Caco-2 (cell line): ENCODE measurements around the gene GP5. TPM values are rescaled to one million over a fixed set of nuclear protein-coding genes. Genes with fewer than 3 reads are reported as not detected.

Experiments used
- BruUV-seq: library from RNA; stranded (reverse); fragments of 400-500 nt; replicated peaks from 2 replicates; lab custom pipeline; 2021; lab: Mats Ljungman, UMichigan
- CTCF ChIA-PET: fragments of 300-600 bp; sonication (Branson Sonifier 250); formaldehyde crosslinking; loops from one replicate; lab custom pipeline; 2022; ENCODE audit warnings: antibody characterized with exemption; lab: Charles Lee
- POLR2A ChIA-PET: fragments of 300-600 bp; sonication (Branson Sonifier 250); formaldehyde crosslinking; loops from one replicate; lab custom pipeline; 2022; ENCODE audit warnings: antibody characterized with exemption; lab: Charles Lee
- DNase-seq, 2 experiments: peaks; one replicate each; pipeline versions ENCODE4 v3.0.0 to v3.0.0-alpha.2; 2020 to 2022
- H3K27me3 ChIP-seq: replicated peaks from 2 replicates; pipeline ENCODE4 v1.6.0; 2011; ENCODE audit warnings: low read length; ENCODE audit not compliant: control insufficient read depth, insufficient read depth
- H3K36me3 ChIP-seq: 2 replicates; pipeline ENCODE4 v1.5.1; 2011; ENCODE audit warnings: low read length; ENCODE audit not compliant: control insufficient read depth, insufficient read depth
- H3K4me1 ChIP-seq: fragments of 250-450 bp; sonication (Bioruptor Pico); 2 replicates; pipeline ENCODE4 v1.5.1; 2020; ENCODE audit warnings: mild to moderate bottlenecking
- H3K4me3 ChIP-seq: 2 replicates; pipeline ENCODE4 v1.5.1; 2011; ENCODE audit warnings: low read depth, mild to moderate bottlenecking, control low read depth, low read length
- H3K9me3 ChIP-seq: fragments of 250-450 bp; sonication (Bioruptor Pico); 2 replicates; pipeline ENCODE4 v1.5.1; 2020; ENCODE audit warnings: mild to moderate bottlenecking, moderate library complexity
- H3K27ac Mint-ChIP-seq: one replicate; pipeline ENCODE4 v1.8.0; 2022; ENCODE audit warnings: mixed read lengths; ENCODE audit not compliant: unreplicated experiment
- H3K27me3 Mint-ChIP-seq: one replicate; pipeline ENCODE4 v1.8.0; 2022; ENCODE audit warnings: mixed read lengths; ENCODE audit not compliant: insufficient read depth, unreplicated experiment
- H3K36me3 Mint-ChIP-seq: one replicate; pipeline ENCODE4 v1.8.0; 2022; ENCODE audit warnings: mild to moderate bottlenecking, mixed read lengths; ENCODE audit not compliant: insufficient read depth, unreplicated experiment
- H3K4me1 Mint-ChIP-seq: one replicate; pipeline ENCODE4 v1.8.0; 2022; ENCODE audit warnings: low read depth, mixed read lengths; ENCODE audit not compliant: unreplicated experiment
- H3K4me3 Mint-ChIP-seq: one replicate; pipeline ENCODE4 v1.8.0; 2022; ENCODE audit warnings: mild to moderate bottlenecking, moderate library complexity, mixed read lengths; ENCODE audit not compliant: unreplicated experiment
- H3K9me3 Mint-ChIP-seq: one replicate; pipeline ENCODE4 v1.8.0; 2022; ENCODE audit warnings: mixed read lengths; ENCODE audit not compliant: unreplicated experiment
- intact Hi-C: fragments of 100-400 bp; cut with micrococcal nuclease; formaldehyde crosslinking; loops from one replicate; pipeline ENCODE4 v1.10.0; 2022; ENCODE audit not compliant: unreplicated experiment
- total RNA-seq: library from RNA; stranded (reverse); gene quantifications from 2 replicates; pipeline ENCODE4 v1.2.3, GENCODE V29; 2022
- TF ChIP-seq, protein P1 (sequence below), 2 experiments: fragments of 200-600 bp in 1 of 2; IDR thresholded peaks; 1 replicate in 1 of 2; 2 replicates in 1 of 2; pipeline versions ENCODE4 v1.5.1 to v1.8.0; 2011 to 2022; ENCODE audit warnings: antibody characterized with exemption in 1 of 2, control low read depth in 1 of 2, inconsistent platforms in 1 of 2, low read depth in 1 of 2, low read length in 1 of 2, mild to moderate bottlenecking in 1 of 2, moderate library complexity in 1 of 2; ENCODE audit not compliant: insufficient read depth in 1 of 2, severe bottlenecking in 1 of 2, unreplicated experiment in 1 of 2

GP5 gene
- total RNA-seq, 1 experiment from 2014 or later = 0.25 TPM

- Mint-ChIP-seq H3K27ac (no peak overlapping the region), H3K9me3 (peaks cover 24% of the 10 kb centered on the region), H3K4me3 (no peak overlapping the region), H3K27me3 (no peaks in the 10 kb centered on the region), H3K36me3 (no peaks in the 10 kb centered on the region), H3K4me1 (peaks cover 11% of the 10 kb centered on the region)
- DNase-seq = no peak
- ChIA-PET POLR2A (no interaction called here), CTCF (no interaction called here)
- Histone ChIP-seq H3K9me3 (0 out of 2 replicates have a peak, but pooled peaks cover 13% of the 10 kb centered on the region), H3K27me3 (no peaks in the 10 kb centered on the region; the same call in 1 of the 2 replicates), H3K4me3 (no peak overlapping the region), H3K36me3 (no peaks in the 10 kb centered on the region), H3K4me1 (peaks cover 11% of the 10 kb centered on the region)
- intact Hi-C loops = no loop called here
- TF ChIP-seq, protein P1, sequence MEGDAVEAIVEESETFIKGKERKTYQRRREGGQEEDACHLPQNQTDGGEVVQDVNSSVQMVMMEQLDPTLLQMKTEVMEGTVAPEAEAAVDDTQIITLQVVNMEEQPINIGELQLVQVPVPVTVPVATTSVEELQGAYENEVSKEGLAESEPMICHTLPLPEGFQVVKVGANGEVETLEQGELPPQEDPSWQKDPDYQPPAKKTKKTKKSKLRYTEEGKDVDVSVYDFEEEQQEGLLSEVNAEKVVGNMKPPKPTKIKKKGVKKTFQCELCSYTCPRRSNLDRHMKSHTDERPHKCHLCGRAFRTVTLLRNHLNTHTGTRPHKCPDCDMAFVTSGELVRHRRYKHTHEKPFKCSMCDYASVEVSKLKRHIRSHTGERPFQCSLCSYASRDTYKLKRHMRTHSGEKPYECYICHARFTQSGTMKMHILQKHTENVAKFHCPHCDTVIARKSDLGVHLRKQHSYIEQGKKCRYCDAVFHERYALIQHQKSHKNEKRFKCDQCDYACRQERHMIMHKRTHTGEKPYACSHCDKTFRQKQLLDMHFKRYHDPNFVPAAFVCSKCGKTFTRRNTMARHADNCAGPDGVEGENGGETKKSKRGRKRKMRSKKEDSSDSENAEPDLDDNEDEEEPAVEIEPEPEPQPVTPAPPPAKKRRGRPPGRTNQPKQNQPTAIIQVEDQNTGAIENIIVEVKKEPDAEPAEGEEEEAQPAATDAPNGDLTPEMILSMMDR (IDR thresholded peaks at IDR 0.05; ENCODE audit: insufficient read depth in 1 of 2, low read depth in 1 of 2, low read length in 1 of 2, severe bottlenecking in 1 of 2, unreplicated experiment in 1 of 2) = no peak
- no TSS peak for BruUV-seq
These were observed 11.1 kb downstream of the GP5 start for GRCh38 chr3:194387926-194388418.

GRCh38 chr3:194387276-194387675 lies 11.8 kb downstream of the GP5 start:
- Histone ChIP-seq H3K9me3 (0 out of 2 replicates have a peak, but pooled peaks cover 13% of the 10 kb centered on the region), H3K36me3 (no peaks in the 10 kb centered on the region), H3K27me3 (no peaks in the 10 kb centered on the region; the same call in 1 of the 2 replicates), H3K4me1 (peaks cover 11% of the 10 kb centered on the region), H3K4me3 (no peak overlapping the region)
- TF ChIP-seq, protein P1 (IDR thresholded peaks at IDR 0.05; ENCODE audit: insufficient read depth in 1 of 2, low read depth in 1 of 2, low read length in 1 of 2, severe bottlenecking in 1 of 2, unreplicated experiment in 1 of 2) = no peak
- intact Hi-C loops = no loop called here
- Mint-ChIP-seq H3K27me3 (no peaks in the 10 kb centered on the region), H3K4me3 (no peak overlapping the region), H3K27ac (no peak overlapping the region), H3K9me3 (peaks cover 24% of the 10 kb centered on the region), H3K36me3 (no peaks in the 10 kb centered on the region), H3K4me1 (peaks cover 11% of the 10 kb centered on the region)
- ChIA-PET POLR2A (no interaction called here), CTCF (no interaction called here)
- BruUV-seq = no TSS peak
- no peak for DNase-seq

DNA sequence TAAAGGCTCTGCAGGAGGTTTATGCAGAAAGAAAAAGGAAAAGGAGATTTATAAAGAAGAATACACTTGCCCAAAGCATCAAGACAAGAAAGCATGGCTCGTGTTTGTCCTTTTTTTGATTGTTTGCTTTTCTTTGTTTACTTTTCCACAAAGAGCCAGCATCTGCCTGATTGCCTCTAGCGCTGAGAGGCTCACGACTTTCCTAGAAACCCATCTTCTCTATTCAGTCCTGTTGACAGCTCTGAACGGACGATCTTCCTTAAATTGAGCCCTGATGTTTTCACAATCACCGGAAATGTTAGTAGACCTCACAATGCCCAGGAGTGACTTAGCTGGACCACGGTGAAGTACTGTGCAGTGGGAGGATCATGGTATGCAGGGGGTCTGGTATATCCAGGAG lies 12.4 kb downstream of the GP5 start:
- H3K27me3 ChIP-seq = no peaks in the 10 kb centered on the region; the same call in 1 of the 2 replicates
- 0 out of 2 replicates have a peak, but pooled peaks cover 10% of the 10 kb centered on the region for H3K9me3 ChIP-seq
- intact Hi-C loops = no loop called here
- no TSS peak for BruUV-seq
- POLR2A ChIA-PET = no interaction called here
- Mint-ChIP-seq H3K36me3 (no peaks in the 10 kb centered on the region), H3K9me3 (peaks cover 23% of the 10 kb centered on the region), H3K27me3 (no peaks in the 10 kb centered on the region), H3K4me3 (no peak overlapping the region), H3K27ac (no peak overlapping the region), H3K4me1 (peaks cover 11% of the 10 kb centered on the region)
- TF ChIP-seq, protein P1 (IDR thresholded peaks at IDR 0.05; ENCODE audit: insufficient read depth in 1 of 2, low read depth in 1 of 2, low read length in 1 of 2, severe bottlenecking in 1 of 2, unreplicated experiment in 1 of 2) = no peak
- H3K4me1 ChIP-seq = peaks cover 11% of the 10 kb centered on the region
- CTCF ChIA-PET = no interaction called here
- DNase-seq = no peak
- no peak overlapping the region for H3K4me3 ChIP-seq
- H3K36me3 ChIP-seq = no peaks in the 10 kb centered on the region
